Common myeloid progenitor, CD34-positive (primary cell): ENCODE measurements around the gene PNMA1.

Experiments used
- CTCF ChIA-PET: fragments of 350-600 bp; sonication (Branson Sonifier 250); formaldehyde crosslinking; loops from one replicate; lab custom pipeline; 2021; ENCODE audit warnings: antibody characterized with exemption; lab: Charles Lee
- POLR2A ChIA-PET: fragments of 350-600 bp; sonication (Branson Sonifier 250); formaldehyde crosslinking; loops from one replicate; lab custom pipeline; 2021; ENCODE audit warnings: antibody characterized with exemption; lab: Charles Lee
- DNase-seq, 3 donors: peaks; one replicate each; pipeline versions ENCODE4 v3.0.0 to v3.0.0-alpha.2; 2013
- H3K27ac ChIP-seq, 2 experiments: 1 replicate in 1 of 2; 2 replicates in 1 of 2; pipeline ENCODE4 v1.7.0; 2013; ENCODE audit warnings: inconsistent platforms in 2 of 2, low read length in 2 of 2, mild to moderate bottlenecking in 2 of 2, low read depth in 1 of 2, moderate library complexity in 1 of 2; ENCODE audit not compliant: severe bottlenecking in 2 of 2, insufficient read depth in 1 of 2, poor library complexity in 1 of 2
- H3K27me3 ChIP-seq, 5 experiments: replicated peaks in 2 of 5; 1 replicate in 3 of 5; 2 replicates in 2 of 5; pipeline versions ENCODE4 v1.6.1 to v1.7.0; 2013; ENCODE audit warnings: low read length in 4 of 5, mild to moderate bottlenecking in 2 of 5, moderate library complexity in 2 of 5, inconsistent platforms in 1 of 5; ENCODE audit not compliant: insufficient read depth in 5 of 5, control insufficient read depth in 4 of 5
- H3K36me3 ChIP-seq, 4 experiments: 1 replicate in 2 of 4; 2 replicates in 2 of 4; pipeline versions ENCODE4 v1.6.1 to v1.7.0; 2013; ENCODE audit warnings: low read length in 3 of 4, control low read depth in 1 of 4, mild to moderate bottlenecking in 1 of 4; ENCODE audit not compliant: control insufficient read depth in 4 of 4, insufficient read depth in 4 of 4
- H3K4me1 ChIP-seq, 4 experiments: 1 replicate in 3 of 4; 2 replicates in 1 of 4; pipeline versions ENCODE4 v1.6.1 to v1.7.1; 2013; ENCODE audit warnings: low read length in 3 of 4, mild to moderate bottlenecking in 3 of 4, control low read depth in 1 of 4, inconsistent platforms in 1 of 4, moderate library complexity in 1 of 4; ENCODE audit not compliant: control insufficient read depth in 4 of 4, insufficient read depth in 4 of 4; ENCODE audit errors: control extremely low read depth in 1 of 4
- H3K4me3 ChIP-seq, 7 experiments: 1 replicate in 4 of 7; 2 replicates in 3 of 7; pipeline versions ENCODE4 v1.5.1 to v1.7.0; 2013; ENCODE audit warnings: mild to moderate bottlenecking in 7 of 7, low read length in 6 of 7, moderate library complexity in 6 of 7, inconsistent platforms in 2 of 7, low read depth in 2 of 7, control low read depth in 1 of 7; ENCODE audit not compliant: insufficient read depth in 4 of 7, control insufficient read depth in 1 of 7; ENCODE audit errors: extremely low read depth in 1 of 7
- H3K9me3 ChIP-seq, 5 experiments: 1 replicate in 4 of 5; 2 replicates in 1 of 5; pipeline versions ENCODE4 v1.6.1 to v1.7.1; 2013; ENCODE audit warnings: low read length in 4 of 5, mild to moderate bottlenecking in 2 of 5, inconsistent platforms in 1 of 5, low read depth in 1 of 5, moderate library complexity in 1 of 5; ENCODE audit not compliant: control insufficient read depth in 4 of 5, insufficient read depth in 2 of 5; ENCODE audit errors: control extremely low read depth in 1 of 5
- WGBS: methylation state at CpG from one replicate; pipeline ENCODE4 v1.1.5; 2013; ENCODE audit not compliant: insufficient coverage; 5-methylcytosine and 5-hydroxymethylcytosine counted together

PNMA1 gene

GRCh38 chr14:73663548-73664212, 50.5 kb downstream of the PNMA1 start:
- Histone ChIP-seq H3K27ac (no peak overlapping the region), H3K27me3 (no peaks in the 10 kb centered on the region), H3K9me3 (no peaks in the 10 kb centered on the region), H3K36me3 (peaks cover 0 to 5% (median 2%) of the 10 kb centered on the region in 4 experiments), H3K4me1 (no peaks in the 10 kb centered on the region), H3K4me3 (no peak overlapping the region)
- CTCF ChIA-PET, result interaction anchor here (0.8 to 1.1 kb wide), 2 partner anchors 12 to 23 kb away, joined by 3 read pairs; no protein-coding TSS in a partner anchor
- POLR2A ChIA-PET, result no interaction called here
- DNase-seq, result peak in 2 of 3 donors; percentile 21 to 32

GRCh38 chr14:73662487-73662943, 51.7 kb downstream of the PNMA1 start:
- ChIA-PET POLR2A (no interaction called here), CTCF (interaction anchor here (1.3 kb wide), 1 partner anchor 21 kb away, joined by 3 read pairs; no protein-coding TSS in a partner anchor)
- H3K4me1 ChIP-seq, result no peaks in the 10 kb centered on the region
- H3K36me3 ChIP-seq, result peaks cover 0 to 6% (median 2%) of the 10 kb centered on the region in 4 experiments
- no peak overlapping the region for H3K27ac ChIP-seq
- no peaks in the 10 kb centered on the region for H3K27me3 ChIP-seq
- H3K9me3 ChIP-seq, result no peaks in the 10 kb centered on the region
- DNase-seq, result peak; percentile 13 to 45 (median 33)
- WGBS, result no CpG with 5 or more reads among the region's 1 CpG
- H3K4me3 ChIP-seq, result no peak overlapping the region

- Histone ChIP-seq H3K4me3 (no peak overlapping the region), H3K4me1 (no peaks in the 10 kb centered on the region), H3K27me3 (no peaks in the 10 kb centered on the region), H3K27ac (no peak overlapping the region), H3K36me3 (peaks cover 0 to 6% (median 3%) of the 10 kb centered on the region in 4 experiments), H3K9me3 (no peaks in the 10 kb centered on the region)
- CTCF ChIA-PET, result interaction anchor here (1.3 kb wide), 1 partner anchor 21 kb away, joined by 3 read pairs; no protein-coding TSS in a partner anchor
- DNase-seq, result no peak
- no CpG with 5 or more reads among the region's 2 CpGs for WGBS
- POLR2A ChIA-PET, result interaction anchor here (0.6 kb wide), 1 partner anchor 139 kb away, joined by 3 read pairs; no protein-coding TSS in a partner anchor
These were observed 52.3 kb downstream of the PNMA1 start for GRCh38 chr14:73661872-73662271.
